Measurements from ENCODE around the gene MVB12B.

GRCh38 chr9:126489581-126490213, 163.1 kb downstream of the MVB12B start:
- TF ChIP-seq CTCF (IDR thresholded peaks at IDR 0.05) (no peak), POLR2A (IDR thresholded peaks at IDR 0.05) (no peak)

Measured in Peyer's patch (tissue), 4 donors.